ENCODE results near the gene ZNF283. TPM values are rescaled to one million over a fixed set of nuclear protein-coding genes. Genes with fewer than 3 reads are reported as not detected.

The ZNF283 gene
- total RNA-seq (10 to 100 TPM in 9 of 10 donors, 1 to 10 TPM in 1; 7.5 to 16.9 (median 12.1) TPM), polyA plus RNA-seq (1 to 10 TPM; 1.7 to 6.7 TPM)
- long read RNA-seq, donor 1, partial matches to known transcripts: 1 of 12 reads
- long read RNA-seq, donor 1, other reads (novel, unspliced or antisense): 11 of 12 reads
- long read RNA-seq, donor 2, partial matches to known transcripts: 1 of 17 reads
- long read RNA-seq, donor 2, other reads (novel, unspliced or antisense): 14 of 17 reads
- long read RNA-seq, donor 3, full-length matches to known transcripts: 3 of 17 reads
- long read RNA-seq, donor 3, partial matches to known transcripts: 0 of 17 reads
- long read RNA-seq, donor 3, other reads (novel, unspliced or antisense): 14 of 17 reads

- Histone ChIP-seq H3K36me3 (peaks cover 0 to 39% (median 28%) of the 10 kb centered on the region in 9 donors), H3K4me1 (peaks cover 0 to 16% (median 12%) of the 10 kb centered on the region in 9 donors), H3K27me3 (peaks cover 0 to 27% (median 0%) of the 10 kb centered on the region in 7 donors), H3K27ac (peak within 1 kb of the TSS in 9 of 10 donors; percentile 50 to 86 (median 73)), H3K4me3 (peak within 1 kb of the TSS; percentile 60 to 89 (median 68)), H3K9me3 (peaks cover 0 to 10% (median 0%) of the 10 kb centered on the region in 11 donors)
- WGBS, 2 donors: 5% methylated on average over 46 of the region's 46 CpGs
- TF ChIP-seq CTCF (IDR thresholded peaks at IDR 0.05): no peak
- intact Hi-C loops (cut with DNase I): loop anchor here in 1 of 10 donors (10.0 kb wide), 1 partner anchor 78 kb away; no protein-coding TSS in a partner anchor
- DNase-seq (peak; percentile 87 to 91), ATAC-seq (peak; percentile 98 to 100 (median 99))
These were observed at the start of gene ZNF283 for GRCh38 chr19:43826787-43827754. Gene ZNF283 (plus strand): TSS chr19:43827321. CDS start chr19:43833505, 6,184 bp downstream.

- 96 to 97% methylated on average over 1 of the region's 1 CpG for WGBS, 2 donors
- DNase-seq (no peak), ATAC-seq (no peak)
- no peak for TF ChIP-seq CTCF (IDR thresholded peaks at IDR 0.05)
- Histone ChIP-seq H3K36me3 (no peaks in the 10 kb centered on the region), H3K9me3 (no peaks in the 10 kb centered on the region), H3K27me3 (peaks cover 0 to 27% (median 15%) of the 10 kb centered on the region in 7 donors), H3K4me1 (peaks cover 0 to 58% (median 16%) of the 10 kb centered on the region in 9 donors), H3K4me3 (peak overlapping the region in 1 of 10 donors; percentile 41), H3K27ac (peak overlapping the region in 3 of 10 donors; percentile 10 to 74 (median 12))
- intact Hi-C loops (cut with DNase I): no loop called here
These were observed 48.5 kb upstream of the ZNF283 start for GRCh38 chr19:43778651-43779050.

GRCh38 chr19:43779147-43779819, 47.8 kb upstream of the ZNF283 start:
- TF ChIP-seq CTCF (IDR thresholded peaks at IDR 0.05): no peak
- H3K27ac ChIP-seq: peak overlapping the region in 3 of 10 donors; percentile 10 to 74 (median 12)
- no peaks in the 10 kb centered on the region for H3K36me3 ChIP-seq
- WGBS, 2 donors: 62 to 70% methylated on average over 16 of the region's 16 CpGs
- intact Hi-C loops (cut with DNase I): no loop called here
- H3K4me3 ChIP-seq: peak overlapping the region in 2 of 10 donors; percentile 2 to 41
- peaks cover 0 to 32% (median 18%) of the 10 kb centered on the region in 7 donors for H3K27me3 ChIP-seq
- DNase-seq: no peak
- no peaks in the 10 kb centered on the region for H3K9me3 ChIP-seq
- ATAC-seq: peak in 4 of 8 donors; percentile 32 to 43 (median 36)
- H3K4me1 ChIP-seq: peaks cover 0 to 60% (median 12%) of the 10 kb centered on the region in 9 donors
